Liver (tissue), 9 donors: ENCODE data around the gene CREBBP. TPM values are rescaled to one million over a fixed set of nuclear protein-coding genes. Genes with fewer than 3 reads are reported as not detected.

ENCODE experiments used
- DNase-seq: peaks from one replicate; pipeline ENCODE4 v3.0.0-alpha.2; 2017; ENCODE audit warnings: low spot score
- H3K27ac ChIP-seq, 2 donors: one replicate each; pipeline ENCODE4 v1.7.0; 2013; ENCODE audit warnings: inconsistent platforms in 2 of 2, low read length in 2 of 2, control low read depth in 1 of 2, low read depth in 1 of 2, mild to moderate bottlenecking in 1 of 2
- H3K27me3 ChIP-seq, 4 donors: one replicate each; pipeline versions ENCODE4 v1.6.1 to v1.7.0; 2013; ENCODE audit warnings: low read length in 3 of 4, inconsistent platforms in 1 of 4, mild to moderate bottlenecking in 1 of 4, moderate library complexity in 1 of 4; ENCODE audit not compliant: control insufficient read depth in 4 of 4, insufficient read depth in 4 of 4
- H3K36me3 ChIP-seq, 4 donors: one replicate each; pipeline versions ENCODE4 v1.6.1 to v1.7.0; 2013; ENCODE audit warnings: low read length in 3 of 4, mild to moderate bottlenecking in 3 of 4, low read depth in 1 of 4, moderate library complexity in 1 of 4; ENCODE audit not compliant: control insufficient read depth in 4 of 4, insufficient read depth in 3 of 4
- H3K4me1 ChIP-seq, 4 donors: one replicate each; pipeline versions ENCODE4 v1.6.1 to v1.7.0; 2013; ENCODE audit warnings: low read length in 3 of 4, mild to moderate bottlenecking in 3 of 4, moderate library complexity in 1 of 4; ENCODE audit not compliant: control insufficient read depth in 4 of 4, insufficient read depth in 4 of 4
- H3K4me3 ChIP-seq, 3 donors: one replicate each; pipeline versions ENCODE4 v1.6.1 to v1.7.0; 2013; ENCODE audit warnings: low read length in 3 of 3, control low read depth in 1 of 3, low read depth in 1 of 3, mild to moderate bottlenecking in 1 of 3
- H3K9ac ChIP-seq, 2 donors: one replicate each; pipeline ENCODE4 v1.7.0; 2013; ENCODE audit warnings: low read length in 2 of 2, mild to moderate bottlenecking in 2 of 2, moderate library complexity in 2 of 2, control low read depth in 1 of 2, low read depth in 1 of 2
- H3K9me3 ChIP-seq, 4 donors: one replicate each; pipeline versions ENCODE4 v1.6.1 to v1.7.0; 2013; ENCODE audit warnings: low read length in 3 of 4; ENCODE audit not compliant: control insufficient read depth in 4 of 4
- ATF3 ChIP-seq: IDR thresholded peaks from 2 replicates; pipeline ENCODE4 v1.6.1; 2016; ENCODE audit warnings: antibody characterized with exemption
- EGR1 ChIP-seq, 2 donors: IDR thresholded peaks; 2 replicates each; pipeline ENCODE4 v1.6.1; 2016 to 2018; ENCODE audit warnings: antibody characterized with exemption in 2 of 2, low read depth in 2 of 2
- FOXA1 ChIP-seq: IDR thresholded peaks from 2 replicates; pipeline ENCODE4 v1.6.1; 2016; ENCODE audit warnings: antibody characterized with exemption
- FOXA2 ChIP-seq: IDR thresholded peaks from 2 replicates; pipeline ENCODE4 v1.6.1; 2016; ENCODE audit warnings: antibody characterized with exemption
- GABPA ChIP-seq, 2 donors: IDR thresholded peaks in 1 of 2; conservative IDR thresholded peaks in 1 of 2; 2 replicates each; pipeline ENCODE4 v1.6.1; 2016; ENCODE audit warnings: antibody characterized with exemption in 2 of 2, mild to moderate bottlenecking in 1 of 2, moderate library complexity in 1 of 2
- HNF4A ChIP-seq, 2 donors: conservative IDR thresholded peaks; 2 replicates each; pipeline ENCODE4 v1.6.1; 2016; ENCODE audit warnings: antibody characterized with exemption in 2 of 2, mild to moderate bottlenecking in 2 of 2
- HNF4G ChIP-seq: IDR thresholded peaks from 2 replicates; pipeline ENCODE4 v1.6.1; 2016; ENCODE audit warnings: antibody characterized with exemption
- JUND ChIP-seq, 2 donors: IDR thresholded peaks; 2 replicates each; pipeline ENCODE4 v1.6.1; 2016; ENCODE audit warnings: antibody characterized with exemption in 2 of 2
- MAX ChIP-seq: IDR thresholded peaks from 2 replicates; pipeline ENCODE4 v1.6.1; 2016; ENCODE audit warnings: antibody characterized with exemption
- NR2F2 ChIP-seq: IDR thresholded peaks from 2 replicates; pipeline ENCODE4 v1.6.1; 2016; ENCODE audit warnings: antibody characterized with exemption
- RAD21 ChIP-seq, 2 donors: IDR thresholded peaks; 2 replicates each; pipeline ENCODE4 v1.6.1; 2016; ENCODE audit warnings: antibody characterized with exemption in 2 of 2, mild to moderate bottlenecking in 2 of 2
- SP1 ChIP-seq: IDR thresholded peaks from 2 replicates; pipeline ENCODE4 v1.6.1; 2018; ENCODE audit warnings: antibody characterized with exemption, mild to moderate bottlenecking
- TAF1 ChIP-seq: conservative IDR thresholded peaks from 2 replicates; pipeline ENCODE4 v1.6.1; 2016; ENCODE audit warnings: antibody characterized with exemption, mild to moderate bottlenecking
- YY1 ChIP-seq: IDR thresholded peaks from 2 replicates; pipeline ENCODE4 v1.6.1; 2016; ENCODE audit warnings: antibody characterized with exemption, mild to moderate bottlenecking
- ZBTB33 ChIP-seq: IDR thresholded peaks from 2 replicates; pipeline ENCODE4 v1.6.1; 2016; ENCODE audit warnings: antibody characterized with exemption
- WGBS: extraction: QIAGEN DNeasy Blood & Tissue Kit; methylation state at CpG from one replicate; pipeline ENCODE4 v1.1.7; 2013; 5-methylcytosine and 5-hydroxymethylcytosine counted together
- polyA plus RNA-seq, 2 donors: library from polyadenylated mRNA; stranded (reverse) in 1 of 2; unstranded in 1 of 2; fragments of 200-250 nt in 1 of 2; fragments of >200 nt in 1 of 2; fragmentation: Nextera tagmentation in 1 of 2; extraction: Ambion mirVana in 1 of 2; gene quantifications; one replicate each; pipeline versions ENCODE4 v1.2.1 to v1.2.3, GENCODE V29; 2013 to 2015
- total RNA-seq, 2 donors: library from RNA; depleted of rRNA; stranded (reverse); fragments of >200 nt; gene quantifications; one replicate each; pipeline ENCODE4 v1.2.3, GENCODE V29; 2014
- TF ChIP-seq, protein P1 (sequence below): IDR thresholded peaks from 2 replicates; pipeline ENCODE4 v1.6.1; 2016; ENCODE audit warnings: antibody characterized with exemption, mild to moderate bottlenecking
- TF ChIP-seq, protein P2 (sequence below): fragments of 150-350 bp; IDR thresholded peaks from 2 replicates; pipeline ENCODE4 v1.5.1; 2017; ENCODE audit warnings: improper control_type of control experiment, low read depth, low read length; ENCODE audit not compliant: missing input control
- donor health status: healthy.
- donor health status: healthy.
- donor health status: healthy.
- donor health status: healthy.
- donor health status: healthy.

CREBBP gene
- total and polyA plus RNA-seq, 4 donors, result 7.0 to 25.8 (median 19.5) TPM

DNA sequence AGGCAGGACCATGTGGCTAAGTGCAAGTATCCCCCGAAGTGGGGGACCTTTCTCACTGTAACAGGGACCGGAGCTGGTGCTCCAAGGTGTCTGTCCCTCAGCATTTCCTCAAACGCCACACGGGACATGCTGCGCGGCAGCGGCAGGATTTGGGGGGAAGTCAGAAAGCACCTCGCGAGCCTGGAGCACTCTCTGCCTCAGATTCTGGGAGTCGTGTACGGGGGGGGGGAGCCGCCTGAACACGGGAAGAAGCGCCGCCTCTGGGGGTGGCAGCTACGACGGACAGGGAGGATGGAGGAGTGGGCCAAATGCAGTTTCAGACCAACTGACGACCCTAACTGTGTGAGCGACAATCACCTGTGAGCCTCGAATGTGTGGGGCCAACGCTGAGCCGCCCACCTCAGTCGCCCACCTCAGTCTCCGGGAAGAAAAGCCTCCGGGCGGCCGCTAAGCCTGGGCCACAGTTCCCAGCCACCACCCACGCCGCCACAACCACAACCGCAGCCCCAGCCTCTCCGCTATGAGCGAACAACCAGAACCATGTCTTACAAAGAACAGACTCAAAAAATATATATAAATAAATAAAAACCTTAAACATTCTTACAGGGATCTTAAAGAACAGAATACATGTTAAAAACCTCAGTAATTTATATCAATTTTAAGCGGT, 154.4 kb downstream of the CREBBP start (continued):
- TF ChIP-seq, protein P1, sequence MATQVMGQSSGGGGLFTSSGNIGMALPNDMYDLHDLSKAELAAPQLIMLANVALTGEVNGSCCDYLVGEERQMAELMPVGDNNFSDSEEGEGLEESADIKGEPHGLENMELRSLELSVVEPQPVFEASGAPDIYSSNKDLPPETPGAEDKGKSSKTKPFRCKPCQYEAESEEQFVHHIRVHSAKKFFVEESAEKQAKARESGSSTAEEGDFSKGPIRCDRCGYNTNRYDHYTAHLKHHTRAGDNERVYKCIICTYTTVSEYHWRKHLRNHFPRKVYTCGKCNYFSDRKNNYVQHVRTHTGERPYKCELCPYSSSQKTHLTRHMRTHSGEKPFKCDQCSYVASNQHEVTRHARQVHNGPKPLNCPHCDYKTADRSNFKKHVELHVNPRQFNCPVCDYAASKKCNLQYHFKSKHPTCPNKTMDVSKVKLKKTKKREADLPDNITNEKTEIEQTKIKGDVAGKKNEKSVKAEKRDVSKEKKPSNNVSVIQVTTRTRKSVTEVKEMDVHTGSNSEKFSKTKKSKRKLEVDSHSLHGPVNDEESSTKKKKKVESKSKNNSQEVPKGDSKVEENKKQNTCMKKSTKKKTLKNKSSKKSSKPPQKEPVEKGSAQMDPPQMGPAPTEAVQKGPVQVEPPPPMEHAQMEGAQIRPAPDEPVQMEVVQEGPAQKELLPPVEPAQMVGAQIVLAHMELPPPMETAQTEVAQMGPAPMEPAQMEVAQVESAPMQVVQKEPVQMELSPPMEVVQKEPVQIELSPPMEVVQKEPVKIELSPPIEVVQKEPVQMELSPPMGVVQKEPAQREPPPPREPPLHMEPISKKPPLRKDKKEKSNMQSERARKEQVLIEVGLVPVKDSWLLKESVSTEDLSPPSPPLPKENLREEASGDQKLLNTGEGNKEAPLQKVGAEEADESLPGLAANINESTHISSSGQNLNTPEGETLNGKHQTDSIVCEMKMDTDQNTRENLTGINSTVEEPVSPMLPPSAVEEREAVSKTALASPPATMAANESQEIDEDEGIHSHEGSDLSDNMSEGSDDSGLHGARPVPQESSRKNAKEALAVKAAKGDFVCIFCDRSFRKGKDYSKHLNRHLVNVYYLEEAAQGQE, result no peak
- TF ChIP-seq NR2F2 (no peak), FOXA2 (no peak), FOXA1 (no peak), RAD21 (IDR thresholded peaks at IDR 0.05) (no peak)

- peaks cover 12 to 33% (median 16%) of the 10 kb centered on the region in 4 donors for H3K36me3 ChIP-seq
- no peaks in the 10 kb centered on the region for H3K27me3 ChIP-seq
- TF ChIP-seq ATF3, result no peak
- TF ChIP-seq JUND (IDR thresholded peaks at IDR 0.05), result no peak
- TF ChIP-seq NR2F2, result no peak
- no peak for TF ChIP-seq EGR1 (IDR thresholded peaks at IDR 0.05; ENCODE audit: low read depth in 2 of 2)
- TF ChIP-seq MAX, result no peak
- no peak for TF ChIP-seq FOXA2
- TF ChIP-seq TAF1, result no peak
- 79% methylated on average over 8 of the region's 8 CpGs for WGBS
- H3K4me3 ChIP-seq, result no peak overlapping the region
- H3K4me1 ChIP-seq, result no peaks in the 10 kb centered on the region
- no peak overlapping the region for H3K27ac ChIP-seq
- H3K9ac ChIP-seq, result no peak overlapping the region
- H3K9me3 ChIP-seq, result no peaks in the 10 kb centered on the region
- DNase-seq, result no peak
These were observed 155.2 kb downstream of the CREBBP start for GRCh38 chr16:3725276-3725675.

- Histone ChIP-seq H3K27me3 (no peaks in the 10 kb centered on the region), H3K9ac (no peak overlapping the region), H3K4me1 (peaks cover 0 to 8% (median 0%) of the 10 kb centered on the region in 4 donors), H3K9me3 (no peaks in the 10 kb centered on the region), H3K36me3 (peaks cover under 1 to 6% (median 4%) of the 10 kb centered on the region in 4 donors), H3K4me3 (no peak overlapping the region), H3K27ac (no peak overlapping the region)
- DNase-seq, result no peak
- WGBS, result 90% methylated on average over 10 of the region's 10 CpGs
- TF ChIP-seq YY1 (no peak), NR2F2 (no peak), MAX (no peak), ATF3 (no peak), RAD21 (IDR thresholded peaks at IDR 0.05) (no peak), HNF4A (conservative IDR thresholded peaks at IDR 0.05) (no peak), JUND (IDR thresholded peaks at IDR 0.05) (no peak), GABPA (IDR thresholded peaks at IDR 0.05 in 1 of 2, conservative IDR thresholded peaks at IDR 0.05 in 1 of 2) (no peak), ZBTB33 (no peak), HNF4G (no peak), SP1 (no peak), EGR1 (IDR thresholded peaks at IDR 0.05; ENCODE audit: low read depth in 2 of 2) (no peak)
- TF ChIP-seq, protein P1, result no peak
- TF ChIP-seq, protein P2, sequence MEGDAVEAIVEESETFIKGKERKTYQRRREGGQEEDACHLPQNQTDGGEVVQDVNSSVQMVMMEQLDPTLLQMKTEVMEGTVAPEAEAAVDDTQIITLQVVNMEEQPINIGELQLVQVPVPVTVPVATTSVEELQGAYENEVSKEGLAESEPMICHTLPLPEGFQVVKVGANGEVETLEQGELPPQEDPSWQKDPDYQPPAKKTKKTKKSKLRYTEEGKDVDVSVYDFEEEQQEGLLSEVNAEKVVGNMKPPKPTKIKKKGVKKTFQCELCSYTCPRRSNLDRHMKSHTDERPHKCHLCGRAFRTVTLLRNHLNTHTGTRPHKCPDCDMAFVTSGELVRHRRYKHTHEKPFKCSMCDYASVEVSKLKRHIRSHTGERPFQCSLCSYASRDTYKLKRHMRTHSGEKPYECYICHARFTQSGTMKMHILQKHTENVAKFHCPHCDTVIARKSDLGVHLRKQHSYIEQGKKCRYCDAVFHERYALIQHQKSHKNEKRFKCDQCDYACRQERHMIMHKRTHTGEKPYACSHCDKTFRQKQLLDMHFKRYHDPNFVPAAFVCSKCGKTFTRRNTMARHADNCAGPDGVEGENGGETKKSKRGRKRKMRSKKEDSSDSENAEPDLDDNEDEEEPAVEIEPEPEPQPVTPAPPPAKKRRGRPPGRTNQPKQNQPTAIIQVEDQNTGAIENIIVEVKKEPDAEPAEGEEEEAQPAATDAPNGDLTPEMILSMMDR, result no peak
These were observed 158.0 kb downstream of the CREBBP start for GRCh38 chr16:3722508-3722907.
